Stimulated activated CD4-positive, alpha-beta T cell treated with anti-CD3 and anti-CD28 coated beads, Interleukin-4, amount 100 ng/mL, for 1 hour (primary cell): ENCODE measurements around the gene TRIM43B.
"Not testable (repeated sequence)": the region's sequence is repeated elsewhere in the genome, so short reads cannot be mapped to it uniquely, and the experiment has no call there.

Source experiments
- DNase-seq: peaks from one replicate; pipeline ENCODE4 v3.0.0-alpha.2; 2020

The TRIM43B gene

GRCh38 chr2:95433373-95433772 is 51.2 kb downstream of the TRIM43B start:
- not testable (repeated sequence) for DNase-seq

- not testable (repeated sequence) for DNase-seq
Measured at GRCh38 chr2:95429748-95430467, 54.6 kb downstream of the TRIM43B start.

GRCh38 chr2:95427196-95427867 is 57.2 kb downstream of the TRIM43B start:
- DNase-seq, result not testable (repeated sequence)
